HG02763 (cell line): ENCODE results near the gene ADO.

Experiments
- ATAC-seq: cut with Tn5 transposase; IDR thresholded peaks from one replicate; pipeline ENCODE4 v1.9.1; 2021; ENCODE audit warnings: mild to moderate bottlenecking, moderate library complexity; ENCODE audit not compliant: unreplicated experiment

Gene ADO

GRCh38 chr10:62817121-62817765 lies 12.7 kb downstream of the ADO start:
- ATAC-seq: no peak

- peak; percentile 26 for ATAC-seq
Observed at GRCh38 chr10:62817766-62818425, 13.4 kb downstream of the ADO start.

DNA sequence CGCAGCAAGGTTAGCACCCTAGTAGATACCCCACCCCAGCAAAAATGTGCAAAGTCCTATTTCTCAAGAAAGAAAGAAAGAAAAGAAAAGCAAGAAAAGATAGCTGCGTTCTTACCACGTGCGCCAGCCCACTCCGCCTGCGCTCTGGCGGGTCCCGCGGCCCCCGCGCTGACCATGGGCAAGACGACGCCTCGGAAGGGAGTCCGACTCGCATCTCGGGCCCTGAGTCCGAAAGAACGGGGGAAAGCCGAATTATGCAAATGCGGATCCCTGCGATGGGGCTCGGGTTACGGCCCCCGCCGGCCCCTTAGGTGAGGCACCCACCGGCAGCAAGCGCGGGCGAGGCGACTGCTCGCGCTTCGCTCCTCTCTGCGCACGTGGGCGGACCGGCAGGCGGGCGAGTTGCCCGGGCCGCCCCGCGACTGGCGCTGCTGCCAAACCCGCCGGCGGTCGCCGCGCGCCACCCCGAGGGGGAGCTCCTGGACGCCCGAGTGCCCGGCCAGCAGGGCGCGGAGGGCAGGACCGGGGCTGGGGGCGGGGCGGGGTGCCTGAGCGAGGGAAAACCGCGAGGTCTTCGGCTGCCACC lies 14.0 kb downstream of the ADO start:
- no peak for ATAC-seq

GRCh38 chr10:62819141-62819920 lies 14.8 kb downstream of the ADO start:
- no peak for ATAC-seq

- ATAC-seq: no peak
Observed at GRCh38 chr10:62820586-62820985, 16.1 kb downstream of the ADO start.

- no peak for ATAC-seq
Observed at GRCh38 chr10:62826273-62826672, 21.8 kb downstream of the ADO start.

- no peak for ATAC-seq
Observed at GRCh38 chr10:62829622-62830021, 25.1 kb downstream of the ADO start.

- ATAC-seq: no peak
Observed at GRCh38 chr10:62830679-62831078, 26.2 kb downstream of the ADO start.

- no peak for ATAC-seq
Observed at GRCh38 chr10:62831346-62831745, 26.8 kb downstream of the ADO start.

DNA sequence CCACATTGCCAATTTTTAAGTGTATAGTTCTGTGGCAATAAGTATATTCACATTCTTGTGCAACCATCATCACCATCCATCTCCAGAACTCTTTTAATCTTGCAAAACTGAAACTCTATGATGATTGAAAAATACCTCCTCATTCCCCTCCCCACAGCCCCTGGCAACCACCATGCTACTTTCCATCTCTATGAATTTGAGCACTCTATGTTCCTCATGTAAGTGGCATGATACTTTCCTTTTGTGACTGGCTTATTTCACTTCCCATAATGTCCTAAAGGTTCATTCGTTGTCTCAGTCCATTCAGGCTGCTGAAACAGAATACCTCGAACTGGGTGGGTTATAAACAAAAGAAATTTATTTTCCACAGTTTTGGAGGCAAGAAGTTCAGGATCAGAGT lies 35.1 kb downstream of the ADO start:
- ATAC-seq: no peak

DNA sequence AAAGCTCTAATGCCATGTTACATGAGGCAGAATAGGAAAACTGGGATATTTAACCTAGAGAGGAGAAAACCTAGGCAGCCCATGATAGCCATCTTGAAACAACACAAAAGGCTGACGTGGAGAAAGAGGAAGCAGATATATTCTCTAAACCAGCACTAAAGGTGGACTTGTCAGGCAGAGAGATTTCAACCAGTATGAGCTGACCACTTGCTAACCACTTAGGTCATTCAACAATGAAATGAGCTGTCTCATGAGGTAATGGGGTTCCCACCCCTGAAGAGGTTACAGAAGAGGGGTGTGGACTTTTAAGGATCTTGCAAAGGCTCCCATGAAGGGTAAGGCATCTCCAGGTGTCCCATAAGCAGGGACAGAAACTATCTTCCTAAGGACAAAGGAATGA lies 38.5 kb downstream of the ADO start:
- peak; percentile 44 for ATAC-seq

GRCh38 chr10:62843600-62843999 lies 39.1 kb downstream of the ADO start:
- ATAC-seq: no peak

DNA sequence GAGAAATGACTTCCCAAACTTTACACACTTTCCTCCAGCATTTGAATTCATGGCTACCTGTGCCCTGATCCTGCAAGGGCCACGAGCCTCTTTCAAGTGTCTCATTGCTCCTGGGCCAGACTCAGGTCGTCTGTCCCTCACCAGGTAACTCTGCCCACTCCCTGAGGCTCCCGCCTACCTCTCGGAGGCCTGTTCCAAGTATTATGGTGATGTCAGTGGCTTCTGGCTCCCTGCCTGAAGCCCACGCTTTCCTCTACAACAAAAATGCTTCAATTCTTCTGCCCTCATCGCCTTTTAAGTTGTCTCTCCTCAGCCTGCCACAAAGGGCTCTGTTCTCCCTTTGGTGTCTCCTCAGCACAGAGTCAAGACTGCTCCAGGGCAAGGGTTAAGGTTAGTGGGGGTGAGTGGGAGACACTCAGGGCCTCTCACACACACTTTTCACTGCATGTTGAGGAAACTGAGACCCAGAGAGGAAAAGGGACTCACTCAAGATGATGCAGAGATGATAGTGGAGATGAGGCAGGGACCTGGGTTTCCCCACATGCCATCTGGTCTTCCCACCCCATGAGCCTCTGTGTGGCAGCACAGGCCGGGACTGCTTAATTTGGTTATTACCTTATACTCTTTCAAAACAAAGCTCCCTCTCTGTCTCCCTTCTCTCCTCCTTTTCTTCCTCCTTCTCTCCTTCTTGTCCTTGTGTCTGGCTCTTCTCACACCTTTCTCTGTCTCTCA lies 39.9 kb downstream of the ADO start:
- no peak for ATAC-seq

GRCh38 chr10:62847433-62847832 lies 42.9 kb downstream of the ADO start:
- no peak for ATAC-seq

GRCh38 chr10:62850646-62851045 lies 46.1 kb downstream of the ADO start:
- ATAC-seq: no peak

DNA sequence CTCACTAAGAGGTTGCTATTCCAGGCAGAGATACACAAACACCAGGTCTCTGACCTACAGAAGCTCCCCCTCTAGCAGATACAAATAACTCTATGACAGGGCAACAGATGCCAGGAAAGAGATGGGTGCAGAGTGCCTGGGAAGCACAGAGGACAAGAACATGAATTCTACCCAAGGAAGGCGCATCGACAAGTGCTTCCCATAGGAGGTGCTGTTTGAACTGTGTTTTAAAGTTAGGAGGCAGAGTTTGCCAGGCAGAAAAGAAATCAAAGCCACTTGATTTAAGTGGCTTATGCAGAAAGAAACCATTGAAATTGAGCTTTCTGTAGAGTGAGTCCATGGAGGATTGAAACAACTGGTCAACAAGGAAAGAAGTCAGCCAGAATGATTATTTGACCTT lies 46.9 kb downstream of the ADO start:
- ATAC-seq: no peak

- peak; percentile 65 for ATAC-seq
Observed at GRCh38 chr10:62852961-62853702, 48.6 kb downstream of the ADO start.

GRCh38 chr10:62853710-62854109 lies 49.2 kb downstream of the ADO start:
- ATAC-seq: no peak

GRCh38 chr10:62856021-62856420 lies 51.5 kb downstream of the ADO start:
- no peak for ATAC-seq
